Measurements from ENCODE around the gene AVP.

- TF ChIP-seq, protein P1, sequence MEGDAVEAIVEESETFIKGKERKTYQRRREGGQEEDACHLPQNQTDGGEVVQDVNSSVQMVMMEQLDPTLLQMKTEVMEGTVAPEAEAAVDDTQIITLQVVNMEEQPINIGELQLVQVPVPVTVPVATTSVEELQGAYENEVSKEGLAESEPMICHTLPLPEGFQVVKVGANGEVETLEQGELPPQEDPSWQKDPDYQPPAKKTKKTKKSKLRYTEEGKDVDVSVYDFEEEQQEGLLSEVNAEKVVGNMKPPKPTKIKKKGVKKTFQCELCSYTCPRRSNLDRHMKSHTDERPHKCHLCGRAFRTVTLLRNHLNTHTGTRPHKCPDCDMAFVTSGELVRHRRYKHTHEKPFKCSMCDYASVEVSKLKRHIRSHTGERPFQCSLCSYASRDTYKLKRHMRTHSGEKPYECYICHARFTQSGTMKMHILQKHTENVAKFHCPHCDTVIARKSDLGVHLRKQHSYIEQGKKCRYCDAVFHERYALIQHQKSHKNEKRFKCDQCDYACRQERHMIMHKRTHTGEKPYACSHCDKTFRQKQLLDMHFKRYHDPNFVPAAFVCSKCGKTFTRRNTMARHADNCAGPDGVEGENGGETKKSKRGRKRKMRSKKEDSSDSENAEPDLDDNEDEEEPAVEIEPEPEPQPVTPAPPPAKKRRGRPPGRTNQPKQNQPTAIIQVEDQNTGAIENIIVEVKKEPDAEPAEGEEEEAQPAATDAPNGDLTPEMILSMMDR (IDR thresholded peaks at IDR 0.05; ENCODE audit: poor library complexity) = no peak
- no peak for TF ChIP-seq EZH2 (IDR thresholded peaks at IDR 0.05; ENCODE audit: borderline replicate concordance)
Observed at GRCh38 chr20:3121271-3121911, 36.9 kb upstream of the AVP start.

Data from hepatocyte (in vitro differentiated cells).